ENCODE data around the gene CCDC57.
A peak's percentile ranks its signal among the peaks of the same experiment; 100 is the strongest.

Gene CCDC57

DNA sequence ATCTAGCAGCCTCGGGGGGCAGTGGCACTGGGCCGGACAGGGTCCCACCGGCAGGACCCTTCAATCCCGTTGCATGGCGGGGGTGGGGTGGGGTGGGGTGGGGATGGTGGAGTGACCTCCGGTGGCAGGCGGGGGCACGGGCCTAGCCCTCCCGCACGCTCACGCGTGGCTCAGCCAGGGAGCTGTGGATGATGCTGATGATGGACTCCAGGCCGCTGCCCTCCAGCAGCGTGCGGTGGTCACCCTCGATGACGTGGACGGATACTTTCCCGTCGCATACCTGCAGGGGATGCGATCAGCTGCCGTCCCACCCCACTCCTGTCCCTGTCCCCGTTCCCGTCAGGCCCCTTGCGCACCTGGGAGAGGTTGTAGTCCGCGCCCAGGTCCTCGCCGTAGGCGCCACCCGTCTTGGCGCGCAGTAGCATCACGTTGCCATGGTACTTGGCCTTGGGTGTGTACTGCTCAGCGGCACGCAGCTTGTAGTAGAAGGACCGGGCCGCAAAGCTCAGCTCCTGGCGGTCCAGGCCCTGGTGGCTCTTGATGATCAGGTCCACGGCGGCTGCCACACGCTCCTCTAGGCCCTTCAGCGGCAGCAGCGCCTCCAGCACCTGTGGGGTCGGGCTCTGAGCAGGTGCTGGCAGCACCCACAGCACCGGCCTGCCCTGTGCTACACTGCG, 133.5 kb downstream of the CCDC57 start:
- H3K4me1 ChIP-seq (ENCODE audit: insufficient read depth, low read length): no peaks in the 10 kb centered on the region

DNA sequence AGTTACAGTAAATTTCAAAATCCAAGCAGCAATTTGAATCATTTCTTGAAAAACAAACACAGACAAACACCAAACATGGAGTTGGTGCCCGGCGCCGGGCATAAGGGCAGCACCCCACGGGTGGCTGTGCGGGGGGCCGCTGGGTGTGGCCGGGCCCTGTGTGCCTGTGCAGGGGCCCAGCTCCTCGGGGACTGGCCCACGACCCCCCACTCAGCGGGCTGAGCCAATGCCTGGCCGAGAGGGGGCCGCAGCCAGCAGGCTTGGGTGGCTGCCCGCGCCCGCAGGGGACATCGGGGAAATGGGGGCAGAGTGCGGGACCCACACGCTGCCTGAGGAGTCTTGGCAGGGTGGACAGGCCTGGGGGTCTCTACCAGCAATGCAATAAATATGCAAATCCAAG, 134.2 kb downstream of the CCDC57 start:
- H3K9me3 ChIP-seq (ENCODE audit: insufficient read depth, low read length, severe bottlenecking): no peaks in the 10 kb centered on the region
- H2AFZ ChIP-seq (ENCODE audit: low read depth, low read length): no peak overlapping the region
- H3K4me1 ChIP-seq (ENCODE audit: insufficient read depth, low read length): no peaks in the 10 kb centered on the region
- peaks cover 57% of the 10 kb centered on the region for H3K36me3 ChIP-seq (ENCODE audit: insufficient read depth, low read length)
- no peak overlapping the region for H3K27ac ChIP-seq (ENCODE audit: low read length)
- no peak for ATAC-seq (ENCODE audit: insufficient read depth, low read depth)
- H3K4me3 ChIP-seq (ENCODE audit: low read depth in 1 of 2, low read length in 2 of 2): no peak overlapping the region
- no peak for DNase-seq
- H3K27me3 ChIP-seq (ENCODE audit: insufficient read depth, low read length, poor library complexity): no peaks in the 10 kb centered on the region
- H3K9ac ChIP-seq (ENCODE audit: low read depth, low read length): no peak overlapping the region
- no peak overlapping the region for H3K4me2 ChIP-seq (ENCODE audit: insufficient read depth, low read length)
- TF ChIP-seq EZH2 (IDR thresholded peaks at IDR 0.05; ENCODE audit: borderline replicate concordance, low read depth, low read length, severe bottlenecking): no peak
- TF ChIP-seq, protein P1, sequence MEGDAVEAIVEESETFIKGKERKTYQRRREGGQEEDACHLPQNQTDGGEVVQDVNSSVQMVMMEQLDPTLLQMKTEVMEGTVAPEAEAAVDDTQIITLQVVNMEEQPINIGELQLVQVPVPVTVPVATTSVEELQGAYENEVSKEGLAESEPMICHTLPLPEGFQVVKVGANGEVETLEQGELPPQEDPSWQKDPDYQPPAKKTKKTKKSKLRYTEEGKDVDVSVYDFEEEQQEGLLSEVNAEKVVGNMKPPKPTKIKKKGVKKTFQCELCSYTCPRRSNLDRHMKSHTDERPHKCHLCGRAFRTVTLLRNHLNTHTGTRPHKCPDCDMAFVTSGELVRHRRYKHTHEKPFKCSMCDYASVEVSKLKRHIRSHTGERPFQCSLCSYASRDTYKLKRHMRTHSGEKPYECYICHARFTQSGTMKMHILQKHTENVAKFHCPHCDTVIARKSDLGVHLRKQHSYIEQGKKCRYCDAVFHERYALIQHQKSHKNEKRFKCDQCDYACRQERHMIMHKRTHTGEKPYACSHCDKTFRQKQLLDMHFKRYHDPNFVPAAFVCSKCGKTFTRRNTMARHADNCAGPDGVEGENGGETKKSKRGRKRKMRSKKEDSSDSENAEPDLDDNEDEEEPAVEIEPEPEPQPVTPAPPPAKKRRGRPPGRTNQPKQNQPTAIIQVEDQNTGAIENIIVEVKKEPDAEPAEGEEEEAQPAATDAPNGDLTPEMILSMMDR (IDR thresholded peaks at IDR 0.05; ENCODE audit: borderline replicate concordance, extremely low read depth, low read length, poor library complexity, severe bottlenecking): no peak
- no peaks in the 10 kb centered on the region for H3K79me2 ChIP-seq (ENCODE audit: insufficient read depth, low read length)
- peaks cover 59% of the 10 kb centered on the region for H4K20me1 ChIP-seq (ENCODE audit: insufficient read depth, low read length)

More for the DNA sequence above, 133.5 kb downstream of the CCDC57 start:
- Histone ChIP-seq H2AFZ (ENCODE audit: low read depth, low read length) (no peak overlapping the region), H3K27ac (ENCODE audit: low read length) (no peak overlapping the region), H4K20me1 (ENCODE audit: insufficient read depth, low read length) (peaks cover 66% of the 10 kb centered on the region), H3K4me2 (ENCODE audit: insufficient read depth, low read length) (no peak overlapping the region), H3K79me2 (ENCODE audit: insufficient read depth, low read length) (no peaks in the 10 kb centered on the region), H3K4me3 (ENCODE audit: low read depth in 1 of 2, low read length in 2 of 2) (no peak overlapping the region), H3K9ac (ENCODE audit: low read depth, low read length) (no peak overlapping the region), H3K36me3 (ENCODE audit: insufficient read depth, low read length) (peaks cover 64% of the 10 kb centered on the region), H3K9me3 (ENCODE audit: insufficient read depth, low read length, severe bottlenecking) (no peaks in the 10 kb centered on the region), H3K27me3 (ENCODE audit: insufficient read depth, low read length, poor library complexity) (no peaks in the 10 kb centered on the region)
- no peak for DNase-seq
- no peak for TF ChIP-seq EZH2 (IDR thresholded peaks at IDR 0.05; ENCODE audit: borderline replicate concordance, low read depth, low read length, severe bottlenecking)
- TF ChIP-seq, protein P1 (IDR thresholded peaks at IDR 0.05; ENCODE audit: borderline replicate concordance, extremely low read depth, low read length, poor library complexity, severe bottlenecking): no peak
- ATAC-seq (ENCODE audit: insufficient read depth, low read depth): no peak

DNA sequence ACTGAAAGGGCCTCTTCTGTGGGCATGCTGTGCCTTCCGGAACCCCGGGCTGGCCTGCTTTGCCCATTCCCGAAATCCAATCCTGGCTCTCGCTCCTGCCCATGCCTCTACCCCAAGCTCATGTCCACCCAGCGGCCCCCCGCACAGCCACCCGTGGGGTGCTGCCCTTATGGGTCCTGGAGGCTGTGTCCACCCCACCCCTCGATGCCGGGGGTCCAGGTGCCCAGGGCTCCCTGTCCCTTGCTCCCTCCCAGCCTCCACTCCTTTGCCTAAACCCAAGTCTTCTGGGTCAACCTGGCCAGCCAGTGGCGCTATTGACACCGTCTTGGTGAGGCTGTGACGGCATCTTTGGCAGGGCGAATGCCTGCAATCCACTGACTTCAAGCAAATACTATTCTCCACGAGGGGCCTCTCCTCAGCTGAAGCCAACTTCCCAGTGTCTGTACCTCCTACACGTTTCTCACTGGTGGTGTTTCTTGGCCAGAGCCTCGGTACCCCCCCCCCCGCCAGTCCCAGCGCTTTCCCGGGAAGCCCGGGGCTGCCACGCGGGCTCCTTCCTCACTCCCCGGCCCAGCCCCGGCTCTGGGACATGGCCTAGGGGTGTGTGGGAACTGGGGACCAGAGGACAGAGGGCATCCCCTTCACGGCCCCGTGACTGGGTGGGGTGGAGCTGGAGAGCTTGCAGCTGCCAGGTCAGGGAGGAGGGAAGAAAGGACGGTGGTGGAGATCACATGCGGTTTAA, 134.9 kb downstream of the CCDC57 start:
- Histone ChIP-seq H3K9me3 (ENCODE audit: insufficient read depth, low read length, severe bottlenecking) (no peaks in the 10 kb centered on the region), H3K4me2 (ENCODE audit: insufficient read depth, low read length) (no peak overlapping the region), H3K9ac (ENCODE audit: low read depth, low read length) (no peak overlapping the region), H3K36me3 (ENCODE audit: insufficient read depth, low read length) (peaks cover 50% of the 10 kb centered on the region), H2AFZ (ENCODE audit: low read depth, low read length) (no peak overlapping the region), H3K4me1 (ENCODE audit: insufficient read depth, low read length) (no peaks in the 10 kb centered on the region), H3K4me3 (ENCODE audit: low read depth in 1 of 2, low read length in 2 of 2) (no peak overlapping the region), H3K27ac (ENCODE audit: low read length) (no peak overlapping the region), H3K79me2 (ENCODE audit: insufficient read depth, low read length) (no peaks in the 10 kb centered on the region), H3K27me3 (ENCODE audit: insufficient read depth, low read length, poor library complexity) (no peaks in the 10 kb centered on the region), H4K20me1 (ENCODE audit: insufficient read depth, low read length) (peaks cover 55% of the 10 kb centered on the region)
- DNase-seq (no peak), ATAC-seq (ENCODE audit: insufficient read depth, low read depth) (peak; percentile 10; the same call in 2 of the 3 replicates)
- TF ChIP-seq, protein P1 (IDR thresholded peaks at IDR 0.05; ENCODE audit: borderline replicate concordance, extremely low read depth, low read length, poor library complexity, severe bottlenecking): no peak
- no peak for TF ChIP-seq EZH2 (IDR thresholded peaks at IDR 0.05; ENCODE audit: borderline replicate concordance, low read depth, low read length, severe bottlenecking)
